DMS153 treated with DMSO at 0.1 percent for 48 hours (cell line): ENCODE measurements around the gene KLHL14.
"Not testable (repeated sequence)": the region's sequence is repeated elsewhere in the genome, so short reads cannot be mapped to it uniquely, and the experiment has no call there.

ENCODE experiments used
- DNase-seq: peaks from one replicate; lab custom pipeline; 2025; ENCODE audit not compliant: unreplicated experiment; lab: John Stamatoyannopoulos, UW

The KLHL14 gene

GRCh38 chr18:32661486-32662299, 111.1 kb downstream of the KLHL14 start:
- no peak for DNase-seq

- not testable (repeated sequence) for DNase-seq
Measured at GRCh38 chr18:32654507-32654906, 118.3 kb downstream of the KLHL14 start.

DNA sequence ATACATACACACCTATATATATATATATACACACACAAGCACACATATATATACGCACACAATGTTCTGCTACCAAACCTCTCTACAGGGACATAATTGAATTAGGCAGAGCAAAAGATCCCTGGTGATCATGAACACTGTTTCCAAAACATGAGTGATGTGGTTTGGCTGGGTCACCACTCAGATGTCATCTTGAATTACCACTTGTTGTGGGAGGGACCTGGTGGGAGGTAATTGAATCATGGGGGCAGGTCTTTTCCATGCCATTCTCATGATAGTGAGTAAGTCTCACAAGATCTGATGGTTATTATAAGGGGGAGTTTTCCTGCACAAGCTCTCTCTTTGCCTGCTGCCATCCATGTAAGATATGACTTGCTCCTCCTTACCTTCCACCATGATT, 135.2 kb downstream of the KLHL14 start:
- not testable (repeated sequence) for DNase-seq

DNA sequence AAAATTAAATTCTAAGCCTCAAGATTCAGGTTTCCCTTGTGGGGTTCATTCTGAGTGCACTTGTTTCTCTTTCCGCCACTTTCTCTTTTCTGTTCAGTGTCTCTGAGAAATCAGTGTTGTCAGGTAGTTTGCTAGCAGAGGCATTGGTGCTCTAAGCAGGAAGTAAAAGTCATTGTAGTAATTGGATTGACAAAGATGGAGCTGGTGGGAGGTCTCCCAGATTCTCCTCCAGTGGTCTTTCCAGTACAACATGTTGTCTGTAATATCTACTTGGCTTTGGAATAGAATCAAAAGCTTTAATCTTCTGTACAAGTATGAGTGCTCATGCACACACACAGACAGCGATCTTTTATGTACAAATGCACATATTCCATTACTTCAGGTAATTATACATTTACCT, 135.6 kb downstream of the KLHL14 start:
- DNase-seq = no peak

GRCh38 chr18:32634876-32635431, 137.9 kb downstream of the KLHL14 start:
- DNase-seq = no peak

- DNase-seq = no peak
Measured at GRCh38 chr18:32629981-32630700, 142.7 kb downstream of the KLHL14 start.

- no peak for DNase-seq
Measured at GRCh38 chr18:32629292-32629691, 143.5 kb downstream of the KLHL14 start.

GRCh38 chr18:32624182-32624723, 148.6 kb downstream of the KLHL14 start:
- DNase-seq = no peak

DNA sequence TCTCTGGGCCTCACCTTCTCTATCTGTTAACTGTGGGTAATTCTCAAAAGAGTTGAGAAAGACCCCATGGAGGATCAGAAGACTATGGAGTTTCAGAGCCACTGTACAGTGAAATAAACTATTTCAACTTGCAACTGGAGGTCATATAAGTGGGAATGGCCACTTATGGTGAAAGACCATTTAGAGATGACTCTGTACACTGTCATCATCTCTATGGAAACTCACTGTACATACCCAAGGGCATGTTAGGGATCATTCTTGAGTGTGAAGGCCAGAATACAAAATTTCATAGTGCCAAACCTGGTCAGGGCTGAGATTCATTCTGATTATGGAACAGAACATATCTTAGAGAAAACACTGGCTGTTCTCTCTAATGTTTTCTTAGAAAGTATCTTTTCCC, 149.3 kb downstream of the KLHL14 start:
- DNase-seq = no peak
